ENCODE data around the gene CTDNEP1.

The CTDNEP1 gene

DNA sequence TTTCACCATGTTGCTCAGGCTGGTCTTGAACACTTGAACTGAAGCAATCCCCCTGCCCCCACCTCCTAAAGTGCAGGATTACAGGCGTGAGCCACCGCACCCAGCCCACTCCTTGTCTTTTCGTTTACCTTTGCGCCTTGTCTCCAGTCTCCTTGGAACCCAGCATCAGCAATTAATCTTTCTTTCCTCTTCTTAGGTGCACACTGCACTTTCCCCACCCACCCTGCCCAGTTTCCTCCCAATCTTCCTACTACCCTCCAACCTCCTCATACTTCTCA, 12.2 kb upstream of the CTDNEP1 start:
- Histone ChIP-seq H3K36me3 (ENCODE audit: control insufficient read depth, low read depth, low read length) (peaks cover 9% of the 10 kb centered on the region), H3K9me3 (ENCODE audit: control insufficient read depth, low read depth, low read length) (no peaks in the 10 kb centered on the region), H3K27me3 (ENCODE audit: control insufficient read depth, insufficient read depth, low read length) (peaks cover 38% of the 10 kb centered on the region), H3K4me3 (ENCODE audit: low read length) (peak overlapping the region; percentile 93), H3K27ac (ENCODE audit: low read length) (peak overlapping the region; percentile 68), H3K9ac (ENCODE audit: low read length) (peak overlapping the region; percentile 40), H3K4me1 (ENCODE audit: control insufficient read depth, low read depth, low read length) (peaks cover 3% of the 10 kb centered on the region)

DNA sequence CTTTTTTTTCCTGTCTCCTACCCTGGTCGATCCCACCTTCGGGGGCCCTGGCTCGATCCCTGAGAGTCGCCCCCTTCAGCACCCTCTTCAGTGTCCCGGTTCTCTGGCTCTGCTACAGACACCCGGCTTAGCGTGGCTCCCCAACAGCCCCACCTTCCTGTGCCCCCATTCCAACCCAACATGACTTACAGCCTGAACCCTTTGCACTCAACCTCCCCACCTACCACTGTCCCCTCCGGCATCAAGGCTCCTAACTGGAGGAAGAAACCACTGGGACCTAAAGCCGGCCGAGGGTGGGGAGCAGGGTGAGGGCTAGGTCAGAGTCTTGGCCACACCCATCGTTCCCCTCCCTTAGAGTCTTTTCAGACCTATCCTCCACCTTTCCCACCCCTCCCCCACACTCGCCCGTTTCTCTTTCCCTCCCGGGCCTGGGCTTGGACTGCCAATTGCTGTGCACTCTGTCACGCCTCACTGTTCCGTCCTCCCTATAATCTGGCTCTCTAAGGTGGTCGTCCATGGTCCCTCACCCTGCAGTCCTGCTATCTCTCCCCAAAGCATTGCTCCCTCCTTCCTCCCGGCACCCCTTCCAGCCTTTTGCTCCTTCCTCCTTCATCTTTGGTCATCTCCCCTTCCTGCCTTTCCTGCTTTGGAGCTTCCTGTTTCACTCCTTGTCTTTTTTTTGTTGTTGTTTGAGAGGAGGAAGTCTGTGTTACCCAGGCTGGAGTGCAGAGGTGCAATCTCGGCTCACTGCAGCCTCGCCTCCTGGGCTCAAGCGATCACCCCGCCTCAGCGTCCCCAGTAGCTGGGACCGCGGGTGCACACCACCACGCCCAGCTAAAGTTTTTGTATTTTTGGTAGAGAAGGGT, 11.6 kb upstream of the CTDNEP1 start:
- H3K4me3 ChIP-seq (ENCODE audit: low read length) = peak overlapping the region; percentile 93
- peak overlapping the region; percentile 95 for H3K9ac ChIP-seq (ENCODE audit: low read length)
- H3K27me3 ChIP-seq (ENCODE audit: control insufficient read depth, insufficient read depth, low read length) = peaks cover 38% of the 10 kb centered on the region
- H3K4me1 ChIP-seq (ENCODE audit: control insufficient read depth, low read depth, low read length) = peaks cover 3% of the 10 kb centered on the region
- no peaks in the 10 kb centered on the region for H3K9me3 ChIP-seq (ENCODE audit: control insufficient read depth, low read depth, low read length)
- peaks cover 13% of the 10 kb centered on the region for H3K36me3 ChIP-seq (ENCODE audit: control insufficient read depth, low read depth, low read length)
- H3K27ac ChIP-seq (ENCODE audit: low read length) = peak overlapping the region; percentile 70

DNA sequence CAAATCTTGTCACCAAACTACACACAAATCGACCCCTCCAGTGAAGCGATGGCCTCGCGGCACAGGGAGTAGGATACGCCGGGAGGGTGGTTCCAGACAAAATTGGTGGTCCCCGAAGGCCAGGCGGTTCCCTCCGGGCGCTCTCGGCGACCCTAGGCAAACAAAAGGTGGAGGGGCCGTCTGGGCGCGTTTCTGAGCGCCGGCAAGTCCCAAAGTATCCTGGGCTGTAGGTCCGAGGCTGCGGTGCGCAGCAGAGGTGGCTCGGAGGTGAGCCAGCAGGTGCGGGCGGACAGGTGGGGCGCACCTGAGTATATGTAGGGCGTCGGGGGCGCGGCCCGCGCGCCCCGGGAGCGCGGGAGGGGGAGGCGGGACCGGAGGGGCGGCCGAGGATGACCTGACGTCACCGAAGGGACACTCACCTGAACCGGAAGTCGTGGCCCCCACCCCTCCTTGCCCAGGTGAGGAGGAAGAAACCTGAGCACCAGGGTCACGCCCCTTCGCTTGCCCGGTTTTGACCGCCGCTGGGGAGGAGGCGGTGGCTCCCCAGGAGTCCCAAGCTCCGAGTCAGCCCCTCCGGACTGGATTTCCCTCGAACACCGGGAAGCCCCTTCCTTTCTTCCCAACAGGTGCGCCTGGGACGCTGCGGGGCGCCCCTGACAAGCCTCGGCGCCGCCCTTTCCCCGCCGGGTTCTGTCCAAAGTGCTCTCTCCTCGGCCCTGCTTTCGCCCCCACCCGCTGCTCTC, 10.8 kb upstream of the CTDNEP1 start, which contains the start of gene CLDN7:
Gene CLDN7, minus strand, starts transcription at position 287 of the 743 bp plus-strand sequence. CDS start 435 bp downstream, outside the sequence.
- Histone ChIP-seq H3K36me3 (ENCODE audit: control insufficient read depth, low read depth, low read length) (peaks cover 13% of the 10 kb centered on the region), H3K9me3 (ENCODE audit: control insufficient read depth, low read depth, low read length) (no peaks in the 10 kb centered on the region), H3K9ac (ENCODE audit: low read length) (peak within 1 kb of the TSS; percentile 95), H3K4me1 (ENCODE audit: control insufficient read depth, low read depth, low read length) (peaks cover 3% of the 10 kb centered on the region), H3K27me3 (ENCODE audit: control insufficient read depth, insufficient read depth, low read length) (peaks cover 38% of the 10 kb centered on the region), H3K4me3 (ENCODE audit: low read length) (peak within 1 kb of the TSS; percentile 93), H3K27ac (ENCODE audit: low read length) (peak within 1 kb of the TSS; percentile 75)

DNA sequence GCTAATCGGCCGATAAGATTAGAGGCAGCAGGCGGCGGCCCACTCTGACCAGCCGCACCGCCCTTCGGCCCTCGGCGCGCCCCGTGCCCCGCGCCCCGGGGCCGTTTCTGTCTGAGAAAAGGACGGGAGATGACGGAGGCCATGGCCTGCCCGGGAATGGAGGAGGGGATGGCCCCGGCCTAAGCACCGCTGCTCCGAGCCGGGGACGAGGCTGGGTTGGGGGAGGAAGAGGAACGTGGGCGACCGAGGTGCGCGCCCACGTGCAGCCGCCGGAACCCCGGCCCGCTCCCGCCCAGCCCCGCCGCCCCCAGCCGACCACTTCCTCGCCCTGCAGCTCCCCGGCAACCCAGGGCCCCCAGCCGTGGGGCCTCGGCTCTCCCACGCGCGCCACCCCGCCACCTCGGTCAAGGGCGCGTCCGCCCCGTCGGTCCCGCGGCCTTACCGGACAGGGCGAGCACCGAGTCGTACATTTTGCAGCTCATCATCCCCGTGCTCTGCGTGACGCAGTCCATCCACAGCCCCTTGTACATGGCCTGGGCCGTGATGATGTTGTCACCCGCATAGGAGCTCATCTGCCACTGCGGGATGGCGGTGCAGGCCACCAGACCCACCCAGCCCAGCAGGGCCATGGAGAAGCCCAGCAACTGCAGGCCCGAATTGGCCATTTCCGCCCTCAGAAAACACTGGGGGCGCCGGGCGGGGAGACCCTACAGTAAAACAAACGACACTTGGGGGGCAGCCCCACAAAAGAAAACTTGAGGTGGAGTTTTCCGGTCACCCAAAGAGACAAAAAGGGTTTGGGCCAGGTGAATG, 10.1 kb upstream of the CTDNEP1 start:
- H3K27ac ChIP-seq (ENCODE audit: low read length) = peak overlapping the region; percentile 75

DNA sequence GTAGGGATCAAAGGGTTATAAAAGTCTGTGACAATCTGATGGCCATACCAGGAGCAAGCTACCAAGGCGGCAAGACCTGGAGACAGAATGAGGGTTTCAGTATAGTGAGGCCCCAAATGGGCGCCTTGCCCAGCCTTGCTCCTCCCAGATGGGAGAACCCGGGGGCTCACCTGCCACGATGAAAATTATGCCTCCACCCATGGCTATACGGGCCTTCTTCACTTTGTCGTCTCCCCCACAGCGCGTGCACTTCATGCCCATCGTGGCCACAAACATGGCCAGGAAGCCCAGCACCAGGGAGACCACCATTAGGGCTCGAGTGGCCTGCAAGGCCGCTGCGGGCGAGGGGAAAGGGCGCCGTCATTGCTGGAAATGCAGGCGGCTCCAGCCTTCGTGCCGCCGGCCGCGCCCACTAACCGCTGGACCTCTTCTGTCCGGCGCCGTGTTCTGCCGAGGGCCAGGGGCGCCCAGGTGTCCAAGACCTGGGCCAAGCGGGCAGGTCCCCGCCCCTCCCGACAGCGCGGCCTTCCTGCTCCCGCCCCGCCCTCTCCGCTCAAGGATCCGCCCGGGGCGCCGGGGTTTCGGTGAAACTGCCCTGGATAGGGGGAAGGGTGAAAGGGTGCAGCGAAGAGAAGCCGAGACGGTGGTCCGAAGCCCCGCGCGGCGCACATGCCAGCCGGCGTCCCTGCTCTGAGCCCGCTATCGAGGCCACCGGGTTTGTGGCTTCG, 9.3 kb upstream of the CTDNEP1 start:
- Histone ChIP-seq H3K9ac (ENCODE audit: low read length) (peak overlapping the region; percentile 95), H3K27me3 (ENCODE audit: control insufficient read depth, insufficient read depth, low read length) (peaks cover 38% of the 10 kb centered on the region), H3K4me1 (ENCODE audit: control insufficient read depth, low read depth, low read length) (peaks cover 3% of the 10 kb centered on the region), H3K36me3 (ENCODE audit: control insufficient read depth, low read depth, low read length) (peaks cover 17% of the 10 kb centered on the region), H3K4me3 (ENCODE audit: low read length) (peak overlapping the region; percentile 93), H3K27ac (ENCODE audit: low read length) (peak overlapping the region; percentile 71), H3K9me3 (ENCODE audit: control insufficient read depth, low read depth, low read length) (no peaks in the 10 kb centered on the region)

More for the DNA sequence above, 10.1 kb upstream of the CTDNEP1 start:
- Histone ChIP-seq H3K36me3 (ENCODE audit: control insufficient read depth, low read depth, low read length) (peaks cover 17% of the 10 kb centered on the region), H3K4me3 (ENCODE audit: low read length) (peak overlapping the region; percentile 93), H3K9me3 (ENCODE audit: control insufficient read depth, low read depth, low read length) (no peaks in the 10 kb centered on the region), H3K4me1 (ENCODE audit: control insufficient read depth, low read depth, low read length) (peaks cover 3% of the 10 kb centered on the region), H3K9ac (ENCODE audit: low read length) (peak overlapping the region; percentile 95), H3K27me3 (ENCODE audit: control insufficient read depth, insufficient read depth, low read length) (peaks cover 38% of the 10 kb centered on the region)

DNA sequence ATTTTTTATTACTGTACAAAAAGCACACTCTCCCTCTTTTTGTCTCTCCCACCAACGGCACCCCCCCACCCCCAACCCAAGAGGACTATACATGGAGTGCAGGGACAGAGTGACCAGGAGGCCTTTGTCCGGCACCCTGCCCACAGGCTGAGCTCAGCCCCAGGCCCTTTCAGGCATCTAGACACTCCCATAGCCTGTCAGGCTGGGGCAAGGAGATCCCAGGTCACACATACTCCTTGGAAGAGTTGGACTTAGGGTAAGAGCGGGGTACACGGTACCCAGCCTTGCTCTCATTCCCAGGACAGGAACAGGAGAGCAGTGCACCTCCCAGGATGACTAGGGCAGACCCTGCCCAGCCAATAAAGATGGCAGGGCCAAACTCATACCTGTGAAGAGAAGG, 8.6 kb upstream of the CTDNEP1 start:
- Histone ChIP-seq H3K36me3 (ENCODE audit: control insufficient read depth, low read depth, low read length) (peaks cover 17% of the 10 kb centered on the region), H3K27ac (ENCODE audit: low read length) (no peak overlapping the region), H3K9me3 (ENCODE audit: control insufficient read depth, low read depth, low read length) (no peaks in the 10 kb centered on the region), H3K4me1 (ENCODE audit: control insufficient read depth, low read depth, low read length) (peaks cover 3% of the 10 kb centered on the region), H3K4me3 (ENCODE audit: low read length) (peak overlapping the region; percentile 93), H3K27me3 (ENCODE audit: control insufficient read depth, insufficient read depth, low read length) (peaks cover 38% of the 10 kb centered on the region), H3K9ac (ENCODE audit: low read length) (no peak overlapping the region)

DNA sequence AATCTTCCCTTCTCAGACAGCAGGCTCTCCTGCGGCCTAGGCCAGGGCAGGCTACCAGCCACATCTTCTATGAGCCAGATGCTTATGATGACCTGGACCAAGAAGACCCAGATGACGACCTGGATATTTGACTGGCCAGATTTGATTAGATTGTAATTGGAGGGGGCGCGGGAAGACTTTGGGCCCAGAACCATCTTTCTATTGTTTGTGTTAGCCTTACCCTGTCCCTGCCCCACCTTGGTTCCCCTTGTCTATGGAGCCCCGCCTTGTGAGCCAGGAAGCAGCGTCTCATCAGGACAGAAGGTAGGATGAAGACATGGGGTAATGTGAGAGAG, 8.0 kb upstream of the CTDNEP1 start:
- Histone ChIP-seq H3K27me3 (ENCODE audit: control insufficient read depth, insufficient read depth, low read length) (peaks cover 38% of the 10 kb centered on the region), H3K4me1 (ENCODE audit: control insufficient read depth, low read depth, low read length) (peaks cover 3% of the 10 kb centered on the region), H3K27ac (ENCODE audit: low read length) (no peak overlapping the region), H3K9ac (ENCODE audit: low read length) (no peak overlapping the region), H3K36me3 (ENCODE audit: control insufficient read depth, low read depth, low read length) (peaks cover 23% of the 10 kb centered on the region), H3K9me3 (ENCODE audit: control insufficient read depth, low read depth, low read length) (no peaks in the 10 kb centered on the region), H3K4me3 (ENCODE audit: low read length) (no peak overlapping the region)

DNA sequence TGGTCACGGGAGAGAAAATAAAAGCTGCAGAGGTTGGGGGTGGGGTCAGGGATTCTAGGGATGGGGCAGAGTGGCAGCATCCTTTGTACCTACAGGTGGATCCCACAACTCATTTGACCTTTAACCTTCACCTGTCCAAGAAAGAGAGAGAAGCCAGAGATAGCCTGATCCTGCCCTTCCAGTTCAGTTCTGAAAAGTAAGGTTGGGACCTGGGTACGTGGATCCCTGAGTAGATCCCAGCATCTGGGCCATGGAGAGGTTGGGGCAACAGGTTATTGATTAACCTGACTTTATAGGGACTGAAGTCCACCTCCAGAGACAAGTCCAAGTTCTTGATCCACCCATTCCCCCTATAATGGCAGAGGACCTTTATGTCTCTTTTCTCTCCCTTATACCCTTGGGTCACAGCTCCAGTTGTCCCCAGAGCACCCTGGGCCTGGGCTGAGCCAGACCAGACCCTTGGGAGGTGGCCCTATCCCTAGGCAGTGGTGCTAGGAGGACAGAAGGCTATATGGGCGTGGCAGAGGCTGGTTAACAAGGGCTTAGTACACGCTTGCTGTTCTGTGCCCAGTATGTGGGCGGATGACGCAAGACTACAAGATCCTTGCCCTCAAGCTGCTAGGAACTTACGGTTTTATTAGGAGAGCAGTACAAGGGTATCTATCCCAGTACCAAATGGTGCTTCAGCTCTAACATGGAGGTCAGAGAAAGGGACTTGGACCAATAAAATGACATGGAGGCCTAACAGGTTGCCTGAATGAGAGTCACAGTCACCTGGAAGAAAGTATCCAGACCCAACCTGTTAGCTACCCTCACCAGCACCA, 7.4 kb upstream of the CTDNEP1 start:
- no peaks in the 10 kb centered on the region for H3K4me1 ChIP-seq (ENCODE audit: control insufficient read depth, low read depth, low read length)
- no peaks in the 10 kb centered on the region for H3K9me3 ChIP-seq (ENCODE audit: control insufficient read depth, low read depth, low read length)
- no peak overlapping the region for H3K4me3 ChIP-seq (ENCODE audit: low read length)
- H3K9ac ChIP-seq (ENCODE audit: low read length) = no peak overlapping the region
- H3K27me3 ChIP-seq (ENCODE audit: control insufficient read depth, insufficient read depth, low read length) = peaks cover 38% of the 10 kb centered on the region
- H3K36me3 ChIP-seq (ENCODE audit: control insufficient read depth, low read depth, low read length) = peaks cover 29% of the 10 kb centered on the region
- no peak overlapping the region for H3K27ac ChIP-seq (ENCODE audit: low read length)

DNA sequence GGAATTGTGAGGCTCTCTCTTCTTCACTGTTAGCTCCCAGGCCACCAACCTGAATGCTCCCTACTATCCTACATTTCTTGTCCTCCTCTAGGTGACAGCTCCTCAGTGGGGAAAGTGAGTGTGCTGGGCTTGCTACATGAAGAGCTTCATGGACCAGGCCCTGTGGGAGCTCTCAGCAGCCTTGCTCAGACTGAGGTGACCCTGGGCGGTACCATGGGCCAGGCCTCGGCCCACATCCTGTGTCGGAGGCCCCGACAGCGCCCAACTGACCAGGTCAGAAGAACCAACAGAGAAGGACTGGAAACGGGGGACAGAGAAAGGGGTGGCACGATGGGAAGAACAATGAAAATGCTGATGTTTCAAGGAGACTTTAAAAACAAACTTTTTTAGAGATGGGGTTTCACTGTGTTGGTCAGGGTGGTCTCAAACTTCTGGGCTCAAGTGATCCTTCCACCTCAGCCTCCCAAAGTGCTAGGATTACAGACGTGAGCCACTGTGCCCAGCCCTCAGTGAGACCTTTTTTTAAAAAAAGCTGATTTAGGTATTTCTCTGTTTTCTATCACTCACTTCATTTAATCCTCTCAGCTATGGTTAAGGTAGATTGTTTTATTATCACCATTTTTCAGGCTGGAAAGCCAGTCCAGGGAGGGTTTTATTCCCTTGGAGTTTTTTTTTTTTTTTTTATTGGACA, 5.4 kb upstream of the CTDNEP1 start:
- H3K4me1 ChIP-seq (ENCODE audit: control insufficient read depth, low read depth, low read length) = peaks cover 5% of the 10 kb centered on the region
- peaks cover 17% of the 10 kb centered on the region for H3K27me3 ChIP-seq (ENCODE audit: control insufficient read depth, insufficient read depth, low read length)
- H3K9ac ChIP-seq (ENCODE audit: low read length) = no peak overlapping the region
- H3K9me3 ChIP-seq (ENCODE audit: control insufficient read depth, low read depth, low read length) = no peaks in the 10 kb centered on the region
- H3K27ac ChIP-seq (ENCODE audit: low read length) = no peak overlapping the region
- peaks cover 29% of the 10 kb centered on the region for H3K36me3 ChIP-seq (ENCODE audit: control insufficient read depth, low read depth, low read length)
- H3K4me3 ChIP-seq (ENCODE audit: low read length) = no peak overlapping the region

DNA sequence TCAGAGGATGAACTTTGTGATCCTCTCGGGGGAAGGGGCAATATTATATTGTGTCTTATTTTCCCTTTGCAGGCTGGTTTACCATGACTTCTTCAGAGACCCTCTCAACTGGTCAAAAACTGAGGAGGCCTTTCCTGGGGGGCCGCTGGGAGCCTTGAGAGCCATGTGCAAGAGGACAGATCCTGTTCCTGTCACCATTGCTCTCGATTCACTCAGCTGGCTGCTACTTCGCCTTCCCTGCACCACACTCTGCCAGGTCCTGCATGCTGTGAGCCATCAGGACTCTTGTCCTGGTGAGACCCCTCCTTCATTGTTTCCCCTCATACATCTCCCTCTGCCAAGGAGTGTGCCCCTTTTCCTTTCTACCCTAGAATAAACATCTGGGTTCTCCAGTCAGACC, 3.0 kb upstream of the CTDNEP1 start:
- no peak overlapping the region for H3K4me3 ChIP-seq (ENCODE audit: low read length)
- H3K27me3 ChIP-seq (ENCODE audit: control insufficient read depth, insufficient read depth, low read length) = no peaks in the 10 kb centered on the region
- H3K36me3 ChIP-seq (ENCODE audit: control insufficient read depth, low read depth, low read length) = peaks cover 28% of the 10 kb centered on the region
- no peak overlapping the region for H3K27ac ChIP-seq (ENCODE audit: low read length)
- H3K4me1 ChIP-seq (ENCODE audit: control insufficient read depth, low read depth, low read length) = peaks cover 12% of the 10 kb centered on the region
- no peak overlapping the region for H3K9ac ChIP-seq (ENCODE audit: low read length)
- no peaks in the 10 kb centered on the region for H3K9me3 ChIP-seq (ENCODE audit: control insufficient read depth, low read depth, low read length)
